SKM-1 (cell line): ENCODE data around the gene DCTN1.
"Not testable (repeated sequence)": the region's sequence is repeated elsewhere in the genome, so short reads cannot be mapped to it uniquely, and the experiment has no call there.

ENCODE experiments used
- DNase-seq: peaks from one replicate; lab custom pipeline; 2025; ENCODE audit not compliant: unreplicated experiment; lab: John Stamatoyannopoulos, UW

The DCTN1 gene

DNA sequence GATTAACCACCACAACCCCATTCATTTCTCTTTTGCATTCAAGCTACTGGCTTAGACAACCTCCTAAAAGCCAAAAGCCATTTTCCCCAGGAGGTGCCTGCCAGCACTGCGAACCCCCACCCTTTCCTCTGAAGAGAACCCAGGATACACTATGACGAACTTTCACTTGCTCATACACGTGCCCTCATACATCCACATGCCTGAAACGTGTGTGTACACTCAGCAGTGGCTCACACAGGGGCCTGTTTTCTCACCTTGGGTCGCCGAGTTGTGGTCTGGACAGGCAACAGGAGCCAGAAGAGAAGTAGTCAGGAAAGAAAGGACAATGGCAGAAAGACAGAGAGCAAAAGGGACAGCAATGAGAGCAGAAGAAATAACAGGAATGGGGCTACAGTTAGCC lies 7.4 kb downstream of the DCTN1 start:
- DNase-seq = no peak

DNA sequence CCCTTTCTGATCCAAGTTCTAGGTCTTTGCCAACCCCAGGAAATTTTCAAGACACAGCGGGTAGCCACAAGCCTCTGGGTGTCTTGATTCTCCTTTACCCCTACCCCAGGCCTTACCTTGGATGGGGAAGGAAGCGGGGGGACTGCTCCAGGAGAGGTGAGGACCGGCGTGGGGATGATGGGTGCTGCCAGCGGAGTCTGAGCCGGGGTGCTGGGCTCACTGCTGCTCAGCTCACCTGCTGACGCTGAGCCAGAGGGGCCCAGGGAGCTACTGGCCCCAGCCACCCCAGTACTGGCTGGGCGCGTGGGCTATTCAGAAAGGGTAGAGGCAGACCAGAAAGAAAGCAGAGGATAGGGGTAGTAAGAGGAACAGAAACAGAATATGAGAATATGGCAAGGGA lies 8.7 kb downstream of the DCTN1 start:
- DNase-seq = no peak

DNA sequence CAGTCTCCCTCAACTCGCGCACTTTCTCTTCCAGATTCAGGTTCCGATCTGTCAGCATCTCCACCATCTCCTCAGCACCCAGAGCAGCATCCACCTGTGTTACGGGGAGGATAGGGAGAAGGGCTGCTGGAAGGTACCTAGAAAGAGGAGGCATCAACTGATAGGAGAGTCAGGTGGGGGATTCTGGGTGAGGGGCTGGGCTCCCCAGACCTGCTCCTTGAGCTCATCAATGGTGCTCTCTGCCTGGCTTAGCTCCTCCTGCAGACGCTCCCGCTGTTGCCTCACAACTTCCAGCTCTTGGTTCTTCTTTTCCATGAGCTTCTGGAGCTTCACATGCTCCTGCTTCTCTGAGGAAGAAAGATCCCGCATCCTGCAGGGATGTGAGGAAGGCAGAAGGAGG lies 10.1 kb downstream of the DCTN1 start:
- no peak for DNase-seq

DNA sequence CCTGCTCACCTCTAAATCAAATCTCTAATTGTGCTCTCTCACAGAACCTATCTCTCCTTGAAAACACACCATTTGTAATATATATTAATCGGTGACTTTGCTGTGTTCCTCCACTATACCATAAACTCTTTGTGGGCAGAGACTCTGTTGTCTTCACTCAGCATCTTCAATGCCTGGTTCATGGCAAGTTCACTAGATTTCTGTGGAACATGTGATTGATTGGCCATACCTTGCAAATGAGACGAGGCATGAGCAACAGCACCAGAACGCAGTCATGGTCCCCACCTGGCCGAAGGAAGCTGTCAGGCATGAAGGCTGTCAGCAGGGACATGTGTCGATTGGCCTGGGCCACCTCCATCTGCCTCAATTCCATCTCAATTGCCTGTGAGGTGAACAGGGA lies 11.6 kb downstream of the DCTN1 start:
- no peak for DNase-seq

DNA sequence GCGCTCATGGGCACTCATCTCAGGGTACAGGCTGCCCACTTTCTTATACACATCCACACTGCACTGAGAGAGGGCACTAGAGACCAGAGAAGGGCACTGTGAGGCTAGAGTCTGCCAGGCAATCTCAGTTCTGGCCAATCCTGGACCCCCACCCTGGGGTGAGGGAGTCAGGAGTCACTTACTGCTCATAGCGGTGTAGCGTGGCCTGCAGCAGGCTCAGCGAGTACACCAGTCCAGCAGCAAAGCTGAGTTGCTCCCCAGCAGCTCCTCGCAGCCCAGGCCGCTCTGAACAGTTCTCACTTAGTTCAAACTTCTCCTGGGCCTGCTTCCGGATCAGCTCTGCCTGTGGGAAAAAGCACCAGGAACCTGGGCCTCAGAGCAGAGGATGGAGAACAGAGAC lies 12.3 kb downstream of the DCTN1 start:
- no peak for DNase-seq

DNA sequence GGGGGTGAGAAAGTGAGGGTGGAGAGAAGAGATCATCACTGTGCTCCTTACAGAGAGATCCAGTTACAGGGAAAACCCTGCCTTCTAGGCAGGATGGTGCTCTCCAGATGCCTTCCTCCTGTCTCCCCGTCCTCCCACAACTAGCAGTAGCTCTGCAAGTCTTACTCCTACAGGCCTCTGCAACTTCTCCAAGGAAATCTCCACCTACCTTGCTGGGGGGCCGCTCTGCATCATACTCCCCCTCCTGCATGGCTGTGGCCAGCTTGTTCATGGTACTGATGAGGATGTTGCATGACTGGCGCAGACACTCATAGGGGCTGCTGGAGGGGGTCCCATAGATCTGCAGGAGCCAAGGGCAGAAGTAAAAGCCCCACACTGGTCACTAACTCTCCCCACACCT lies 14.1 kb downstream of the DCTN1 start:
- no peak for DNase-seq

DNA sequence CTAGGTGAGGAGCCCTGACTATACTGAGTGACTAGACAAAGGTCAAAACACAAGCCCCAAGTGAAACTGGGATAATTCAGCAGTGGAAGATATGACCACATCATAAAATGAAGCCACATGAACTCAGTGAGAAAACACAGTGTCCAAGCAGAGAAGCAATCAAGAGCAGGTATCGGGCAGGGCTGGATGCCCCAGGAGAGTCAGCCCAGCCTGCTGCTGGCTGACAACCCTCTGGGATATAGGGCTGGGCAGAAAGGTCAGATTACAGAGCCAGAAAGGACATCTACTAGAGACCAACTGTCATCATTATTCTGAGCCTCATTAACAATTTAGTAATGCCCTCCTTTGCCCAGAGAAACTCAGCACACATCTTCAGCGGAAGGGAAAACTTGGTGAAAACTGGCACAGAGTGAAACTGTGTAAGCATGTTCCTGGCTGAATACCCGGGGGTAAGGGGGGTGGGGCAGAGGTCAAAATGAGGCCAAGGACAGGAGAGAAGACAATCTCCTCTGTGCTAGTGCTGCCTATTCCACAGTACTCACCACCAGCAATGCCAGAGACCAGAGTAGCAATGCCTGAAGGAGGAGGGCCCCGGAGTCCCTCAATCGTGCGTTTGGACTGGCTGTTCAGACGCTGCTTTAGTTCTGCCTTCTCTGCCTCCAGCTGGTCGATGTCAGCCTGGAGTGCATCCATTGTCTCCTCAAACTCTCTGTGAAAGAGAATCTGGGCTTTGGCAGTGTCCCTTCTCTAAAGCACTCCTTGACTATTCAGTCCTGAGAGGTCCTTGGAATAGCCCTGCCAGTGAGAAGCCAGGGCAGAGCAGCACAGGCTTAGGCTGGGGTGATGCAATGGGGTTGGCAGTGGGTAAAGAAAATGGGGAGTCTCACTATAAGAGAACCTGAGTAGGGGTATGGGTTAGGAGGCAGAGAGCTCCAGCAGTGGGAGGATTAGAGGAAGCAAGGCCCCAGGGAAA lies 15.3 kb downstream of the DCTN1 start:
- DNase-seq = no peak

DNA sequence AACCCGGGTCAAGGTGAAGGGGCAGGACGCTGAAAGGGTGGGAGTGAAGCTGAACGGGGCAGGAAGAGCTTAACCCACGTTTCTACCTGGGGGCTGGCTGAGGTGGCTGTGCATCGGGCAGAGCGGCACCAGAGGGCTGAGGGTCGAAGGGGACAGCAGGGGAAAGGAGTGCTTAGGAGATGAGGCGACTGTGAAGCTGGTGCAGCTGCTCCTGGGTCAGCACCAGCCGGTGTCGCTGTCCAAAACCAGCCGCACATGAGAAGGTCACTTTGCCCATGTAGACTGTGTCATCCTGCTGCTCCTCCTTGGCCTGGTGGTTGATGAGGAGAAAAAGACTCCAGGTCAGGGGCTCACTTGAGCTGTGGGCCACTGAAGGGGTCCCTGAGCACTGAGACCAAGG lies 18.8 kb downstream of the DCTN1 start:
- no peak for DNase-seq

DNA sequence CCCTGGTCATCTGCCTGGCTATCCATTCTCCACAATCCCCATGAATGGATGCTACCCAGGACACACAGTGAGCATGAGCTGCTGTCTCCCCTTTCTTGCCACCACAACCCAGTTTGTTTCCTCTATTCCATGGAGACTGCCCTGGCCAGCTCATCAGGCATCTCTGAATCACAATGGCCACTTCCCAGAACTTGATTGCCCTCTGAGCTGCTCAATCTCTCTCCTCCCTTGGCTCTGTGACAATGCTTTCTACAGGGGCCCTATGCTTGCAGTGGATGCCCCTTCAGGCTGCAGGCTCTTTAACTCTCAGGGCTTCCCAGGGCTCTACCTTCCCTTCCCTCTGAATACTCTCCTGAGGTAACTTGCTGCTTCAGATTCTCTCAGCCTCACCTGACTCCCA lies 22.5 kb downstream of the DCTN1 start:
- DNase-seq = no peak

DNA sequence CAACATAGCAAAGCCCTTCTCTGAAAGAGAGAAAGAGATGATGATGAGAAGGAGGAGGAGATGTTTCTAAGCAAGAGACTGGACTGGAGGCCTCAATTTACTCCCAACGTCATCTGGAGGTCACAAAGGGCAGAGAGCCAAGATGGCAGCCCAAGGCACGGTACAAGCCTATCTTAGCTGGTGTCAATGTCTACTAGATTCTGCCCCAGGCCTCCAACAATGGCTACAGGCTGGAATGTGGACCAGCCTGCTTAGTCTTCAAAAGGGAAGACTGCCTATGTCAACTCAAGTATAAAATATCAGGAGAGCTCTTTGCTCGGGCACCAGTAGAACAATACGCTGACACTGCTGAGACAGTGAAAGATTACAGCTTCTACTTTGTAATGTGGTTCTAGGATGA lies 30.2 kb downstream of the DCTN1 start:
- no peak for DNase-seq

DNA sequence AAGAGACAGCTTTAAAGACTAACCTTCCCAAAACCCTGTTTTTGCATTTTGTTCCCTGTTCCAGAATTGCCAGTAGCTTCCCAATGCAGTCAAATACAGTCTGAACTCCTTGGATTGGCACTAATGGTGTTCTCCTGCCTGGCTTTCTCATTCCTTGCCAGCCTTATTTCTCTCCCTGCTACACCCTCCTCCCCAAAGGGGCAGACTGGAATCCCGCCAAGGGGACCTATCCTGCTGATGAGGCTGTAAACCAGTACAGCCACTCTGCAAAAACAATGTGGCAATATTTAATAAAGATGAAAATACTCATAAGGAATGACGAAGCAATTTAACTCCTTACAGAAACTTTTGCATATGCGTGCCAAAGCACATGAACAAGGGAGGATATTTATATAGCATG lies 32.4 kb downstream of the DCTN1 start:
- no peak for DNase-seq

DNA sequence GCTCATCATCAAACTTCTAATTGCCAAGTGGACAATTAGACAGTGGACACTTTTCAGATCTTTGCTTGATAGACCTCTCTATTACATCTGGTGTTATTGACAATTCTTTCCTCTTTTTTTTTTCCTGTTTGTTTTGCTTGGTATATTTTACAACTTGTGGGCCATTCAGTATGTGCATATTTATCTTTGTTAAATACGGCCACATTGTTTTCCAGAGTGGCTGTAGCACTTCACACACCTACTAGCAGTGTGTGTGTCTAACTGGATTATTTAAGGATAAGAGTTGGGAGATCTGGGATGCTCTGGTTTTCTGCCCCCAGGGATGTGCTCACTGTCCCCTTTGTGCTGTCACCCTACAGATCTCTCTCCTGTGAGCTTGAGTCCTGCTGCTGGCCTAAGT lies 32.8 kb downstream of the DCTN1 start:
- DNase-seq = no peak

DNA sequence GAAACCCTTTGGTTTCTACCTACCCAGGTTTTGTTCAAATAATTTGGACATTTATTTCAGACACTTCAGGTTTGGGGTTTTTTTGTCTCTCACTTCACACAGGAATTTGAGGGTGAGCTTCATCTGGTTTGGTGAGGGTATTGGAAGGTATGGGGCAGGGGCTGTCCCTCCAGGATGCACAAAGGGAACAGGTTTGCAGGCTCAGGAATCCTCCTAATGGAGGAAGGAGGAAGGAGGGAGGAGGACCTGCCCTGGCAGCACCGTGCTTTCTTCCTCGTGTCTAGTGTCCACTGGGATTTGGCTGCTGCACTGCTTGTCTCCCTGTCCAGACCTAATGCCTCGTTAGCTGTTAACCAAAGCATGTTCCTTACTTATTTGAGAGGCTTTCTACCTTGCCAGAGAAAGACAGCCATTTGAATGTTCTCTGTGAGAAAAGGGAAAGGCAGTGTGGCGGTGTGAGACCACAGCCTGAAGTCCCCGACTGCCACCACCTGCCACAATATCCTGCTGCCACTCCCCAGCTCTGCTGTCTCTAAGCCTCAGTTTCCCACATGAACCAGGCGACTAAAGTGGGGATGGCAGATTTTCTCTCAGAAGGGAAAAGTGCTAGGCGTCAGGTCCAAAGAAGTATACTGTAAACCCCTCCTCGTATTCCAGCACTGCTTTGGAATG lies 34.7 kb downstream of the DCTN1 start:
- DNase-seq = no peak

DNA sequence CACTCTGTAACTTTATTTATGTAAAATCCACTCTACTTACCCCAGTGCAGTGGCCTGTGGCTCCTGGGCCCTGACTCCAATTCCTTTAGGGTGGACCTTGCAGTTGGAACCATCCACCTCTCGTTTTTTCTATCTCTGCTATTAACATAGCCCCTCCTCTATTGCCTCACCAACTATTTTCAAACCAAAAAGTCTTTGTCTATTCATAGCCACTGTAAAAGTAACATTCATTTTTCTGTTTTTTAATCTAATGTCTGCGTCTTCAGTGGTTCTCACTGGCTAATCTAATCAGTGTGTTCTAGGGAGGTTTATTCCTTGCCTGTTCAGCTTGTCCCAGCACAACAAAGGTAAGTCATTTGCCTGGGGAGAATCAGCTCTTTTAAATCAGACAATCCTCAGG lies 36.8 kb downstream of the DCTN1 start, which contains the start of gene SLC4A5:
Gene SLC4A5 (minus strand): TSS at position 101 of the 400 bp plus-strand sequence. CDS start 28,393 bp downstream, outside the sequence.
- DNase-seq = no peak

DNA sequence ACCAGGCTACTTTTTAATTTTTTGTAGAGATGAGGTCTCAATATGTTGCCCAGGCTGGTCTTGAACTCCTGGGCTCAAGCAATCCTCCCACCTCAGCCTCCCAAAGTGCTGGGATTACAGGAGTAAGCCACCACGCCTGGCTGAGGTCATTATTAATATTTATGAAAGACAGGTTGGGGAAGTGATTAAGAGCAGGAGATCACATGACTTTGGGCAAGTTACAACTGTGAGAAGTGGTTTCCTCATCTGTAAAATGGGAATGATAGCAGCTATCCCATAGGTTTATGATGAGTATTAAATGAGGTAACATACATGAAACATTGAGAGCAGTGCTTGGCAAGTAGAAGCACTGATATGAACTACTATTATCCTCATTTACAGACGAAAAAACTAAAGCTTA lies 43.9 kb downstream of the DCTN1 start:
- not testable (repeated sequence) for DNase-seq

DNA sequence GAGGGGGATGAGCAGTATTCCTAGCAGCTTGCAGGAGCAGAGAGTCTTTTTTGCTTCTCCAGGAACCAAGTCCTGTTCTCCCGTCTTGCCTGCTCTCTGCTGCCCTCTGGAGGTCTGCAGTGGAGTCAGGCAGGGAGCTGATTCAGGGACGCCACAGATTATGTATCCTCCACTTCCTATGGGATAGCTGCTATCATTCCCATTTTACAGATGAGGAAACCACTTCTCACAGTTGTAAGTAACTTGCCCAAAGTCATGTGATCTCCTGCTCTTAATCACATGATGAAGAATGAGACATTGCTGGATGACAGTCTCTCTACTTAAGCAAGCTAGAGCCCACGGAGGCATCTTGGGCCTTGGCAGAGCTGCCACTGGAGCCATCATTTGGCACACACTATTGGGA lies 45.2 kb downstream of the DCTN1 start:
- DNase-seq = peak; percentile 57

DNA sequence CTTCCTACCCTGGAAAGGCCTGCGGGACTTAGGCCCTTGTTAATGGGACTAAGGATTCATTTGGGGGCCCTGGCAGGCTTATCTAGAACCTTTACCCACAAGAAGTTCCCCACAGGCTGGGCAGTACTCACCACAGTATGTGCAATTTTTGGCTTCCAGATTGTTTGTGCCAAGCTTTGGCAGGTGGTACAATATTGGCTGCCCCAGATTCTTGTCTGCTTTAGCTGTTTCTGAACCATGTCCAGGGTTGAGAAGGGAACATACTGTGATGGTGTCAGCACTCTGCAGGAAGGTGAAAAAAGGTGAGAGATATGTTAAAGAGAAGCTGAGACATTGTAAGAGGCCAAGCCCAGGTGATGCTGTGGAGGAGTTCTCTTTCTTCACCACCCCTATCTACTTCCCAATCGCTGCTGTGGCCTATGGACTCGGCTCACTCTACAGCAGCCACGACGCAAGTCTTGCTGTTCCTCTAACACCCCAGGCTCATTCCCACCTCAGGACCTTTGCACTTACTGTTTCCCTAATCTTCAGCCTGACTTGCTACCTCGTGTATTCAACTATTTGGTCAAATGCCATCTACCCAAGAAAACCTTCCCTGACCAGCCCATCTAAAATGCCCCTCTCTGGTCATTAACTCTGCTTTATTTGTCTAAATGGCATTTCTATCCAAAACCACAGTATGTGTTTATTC lies 46.1 kb downstream of the DCTN1 start:
- no peak for DNase-seq

DNA sequence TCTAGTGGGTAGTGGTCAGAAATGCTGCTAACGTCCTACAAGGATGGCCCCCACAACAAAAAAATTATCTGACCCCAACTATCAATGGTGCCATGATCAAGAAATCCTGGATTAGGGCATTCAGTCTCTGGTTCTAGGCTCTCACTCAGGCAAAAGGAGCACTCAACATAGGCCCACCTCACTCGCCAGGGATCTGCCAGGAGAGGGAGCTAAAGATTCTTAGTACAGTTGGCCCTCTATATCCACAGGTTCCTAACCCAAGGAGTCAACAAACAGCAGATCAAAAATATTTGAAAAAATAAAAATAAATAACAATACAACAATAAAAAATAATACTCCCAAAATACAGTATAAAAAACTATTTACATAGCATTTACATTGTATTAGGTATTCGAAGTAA lies 46.9 kb downstream of the DCTN1 start:
- peak; percentile 21 for DNase-seq

DNA sequence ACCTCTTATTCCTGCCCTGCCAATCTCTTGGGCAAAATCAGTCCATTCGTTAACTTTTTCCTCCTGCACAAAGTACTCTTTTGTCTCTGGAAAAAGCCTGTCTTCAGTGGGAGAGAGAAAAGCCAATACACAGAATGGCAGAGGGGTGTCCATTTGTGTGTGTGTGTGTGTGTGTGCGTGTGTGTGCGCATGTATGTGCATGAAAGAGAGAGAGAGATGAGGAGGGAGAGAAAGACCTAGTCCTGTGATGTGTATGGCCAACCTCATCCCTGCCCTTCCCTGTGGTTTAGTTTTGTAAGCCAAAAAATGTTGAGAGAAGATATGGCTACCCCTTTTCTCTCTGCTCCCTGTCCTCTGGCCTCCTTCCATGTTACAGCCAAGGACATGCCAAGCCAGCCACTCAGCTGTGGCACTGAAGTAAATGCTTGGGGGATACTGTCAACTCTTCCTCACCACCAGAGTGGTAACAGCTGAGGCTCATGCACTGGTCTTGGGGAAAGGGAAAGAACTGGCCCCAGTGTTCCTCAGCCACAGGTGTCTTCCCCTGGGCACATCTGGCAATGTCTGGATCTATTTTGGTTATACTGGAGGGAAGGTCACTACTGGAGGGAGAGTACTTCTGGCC lies 47.4 kb downstream of the DCTN1 start:
- no peak for DNase-seq

DNA sequence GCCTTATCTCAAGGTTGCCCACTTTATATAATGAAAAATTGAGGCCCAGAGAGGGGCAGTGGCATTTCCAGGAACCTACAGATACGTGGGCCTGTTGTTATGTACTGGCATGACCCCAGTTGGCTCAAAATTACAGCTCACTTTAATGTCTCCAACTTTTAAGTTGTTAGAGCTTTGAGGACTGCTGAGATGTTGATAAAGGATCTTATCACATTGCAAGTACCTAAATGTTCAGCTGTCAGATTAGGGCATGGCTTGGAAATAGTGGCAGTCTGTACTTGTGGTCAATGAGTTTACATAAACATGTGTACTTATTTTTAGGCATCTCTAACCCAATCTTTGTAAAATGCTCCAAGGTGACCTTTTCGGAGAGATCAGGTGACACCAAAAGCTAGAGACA lies 51.5 kb downstream of the DCTN1 start:
- no peak for DNase-seq

DNA sequence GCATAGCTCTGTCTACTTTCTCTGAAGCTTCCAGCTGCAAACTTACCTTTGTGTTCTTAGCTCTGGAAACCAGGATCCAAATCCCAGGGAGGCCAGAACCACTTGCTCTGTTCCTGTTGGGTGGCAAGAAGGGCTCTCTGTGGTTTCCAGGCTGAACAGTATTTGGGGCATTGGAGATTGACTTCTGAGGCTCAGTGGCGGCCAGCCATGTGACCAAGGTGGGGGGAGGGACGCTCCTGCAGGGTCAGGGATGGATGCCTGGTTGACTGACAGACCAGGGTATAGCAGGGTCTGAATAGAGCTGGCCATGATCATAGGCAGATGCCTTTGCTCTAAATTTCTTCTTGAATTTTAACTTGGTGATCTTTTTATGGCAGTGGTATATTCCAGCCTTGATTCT lies 52.0 kb downstream of the DCTN1 start:
- DNase-seq = no peak
